H1 (cell line): ENCODE results near the gene SIN3B. TPM values are rescaled to one million over a fixed set of nuclear protein-coding genes. Genes with fewer than 3 reads are reported as not detected.

Experiments used
- CTCF ChIA-PET: fragments of 300-600 bp; sonication (Branson Sonifier 250); formaldehyde crosslinking; loops from one replicate; lab custom pipeline; 2021; ENCODE audit not compliant: partially characterized antibody; lab: Charles Lee
- POLR2A ChIA-PET: fragments of 300-600 bp; sonication (Branson Sonifier 250); formaldehyde crosslinking; loops from one replicate; lab custom pipeline; 2021; ENCODE audit warnings: inconsistent platforms; ENCODE audit not compliant: partially characterized antibody; lab: Charles Lee
- DNase-seq, 2 experiments: peaks; one replicate each; pipeline versions ENCODE4 v3.0.0 to v3.0.0-alpha.2; 2010 to 2022; ENCODE audit warnings: low spot score in 2 of 2, low read depth in 1 of 2, mixed read lengths in 1 of 2
- FAIRE-seq: peaks from 2 replicates; lab custom pipeline; 2011; peaks lifted over from hg19 to GRCh38; lab: Jason Lieb, UNC
- H2AFZ ChIP-seq: 2 replicates; pipeline ENCODE4 v1.8.1; 2012; ENCODE audit warnings: low read length, inconsistent platforms
- H2AK5ac ChIP-seq: 2 replicates; pipeline ENCODE4 v1.6.1; 2013; ENCODE audit warnings: low read depth, low read length
- H2BK120ac ChIP-seq: replicated peaks from 2 replicates; pipeline ENCODE3; 2013; ENCODE audit warnings: low read depth, low read length, inconsistent platforms
- H2BK12ac ChIP-seq: 2 replicates; pipeline ENCODE4 v1.6.1; 2013; ENCODE audit warnings: low read depth, low read length
- H2BK15ac ChIP-seq: 2 replicates; pipeline ENCODE4 v1.6.1; 2013; ENCODE audit warnings: low read length
- H2BK20ac ChIP-seq: 2 replicates; pipeline ENCODE4 v1.6.1; 2013; ENCODE audit warnings: low read length
- H2BK5ac ChIP-seq: 2 replicates; pipeline ENCODE4 v1.6.1; 2013; ENCODE audit warnings: low read depth, low read length
- H3K14ac ChIP-seq: 2 replicates; pipeline ENCODE4 v1.6.1; 2013; ENCODE audit warnings: inconsistent platforms; ENCODE audit not compliant: insufficient read length
- H3K18ac ChIP-seq: 2 replicates; pipeline ENCODE4 v1.6.1; 2013; ENCODE audit warnings: low read length; ENCODE audit errors: extremely low read depth
- H3K23ac ChIP-seq: 2 replicates; pipeline ENCODE4 v1.6.1; 2013; ENCODE audit warnings: inconsistent platforms; ENCODE audit not compliant: insufficient read length
- H3K23me2 ChIP-seq: 2 replicates; pipeline ENCODE4 v1.6.1; 2013; ENCODE audit warnings: low read depth, low read length
- H3K27ac ChIP-seq: 2 replicates; pipeline ENCODE4 v1.6.1; 2011; ENCODE audit warnings: low read depth, low read length, inconsistent platforms
- H3K27me3 ChIP-seq, 4 experiments: replicated peaks in 1 of 4; 1 replicate in 1 of 4; 2 replicates in 3 of 4; pipeline versions ENCODE4 v1.6.1 to v1.8.1; 2011 to 2013; ENCODE audit warnings: low read length in 3 of 4, mild to moderate bottlenecking in 3 of 4, inconsistent platforms in 2 of 4, mixed read lengths in 2 of 4, moderate library complexity in 1 of 4; ENCODE audit not compliant: control insufficient read depth in 3 of 4, insufficient read depth in 3 of 4; ENCODE audit errors: extremely low read depth in 1 of 4
- H3K36me3 ChIP-seq, 4 experiments: 2 replicates each; pipeline versions ENCODE4 v1.6.1 to v1.8.1; 2011 to 2013; ENCODE audit warnings: mild to moderate bottlenecking in 4 of 4, low read length in 3 of 4, moderate library complexity in 2 of 4, control low read depth in 1 of 4, inconsistent platforms in 1 of 4; ENCODE audit not compliant: insufficient read depth in 4 of 4, control insufficient read depth in 2 of 4
- H3K4ac ChIP-seq: replicated peaks from 2 replicates; pipeline ENCODE3; 2013; ENCODE audit warnings: low read length, low read depth, mixed read lengths, inconsistent platforms; ENCODE audit not compliant: insufficient read length
- H3K4me1 ChIP-seq, 4 experiments: replicated peaks in 1 of 4; 1 replicate in 1 of 4; 2 replicates in 3 of 4; pipeline versions ENCODE4 v1.6.1 to v1.8.1; 2011 to 2013; ENCODE audit warnings: low read length in 3 of 4, inconsistent platforms in 2 of 4, mixed read lengths in 1 of 4; ENCODE audit not compliant: insufficient read depth in 4 of 4, control insufficient read depth in 3 of 4
- H3K4me2 ChIP-seq, 2 experiments: 2 replicates each; pipeline versions ENCODE4 v1.6.1 to v1.8.1; 2011 to 2013; ENCODE audit warnings: low read depth in 2 of 2, low read length in 2 of 2, control low read depth in 1 of 2, inconsistent platforms in 1 of 2, mild to moderate bottlenecking in 1 of 2; ENCODE audit not compliant: insufficient read depth in 1 of 2
- H3K4me3 ChIP-seq, 4 experiments: fragments of 200-600, 300-600 bp in 1 of 4; sonication (generic), shearing (Covaris generic), sonication (Bioruptor Twin) in 1 of 4; 2 replicates each; pipeline versions ENCODE4 v1.5.1 to v1.8.1; 2011 to 2016; ENCODE audit warnings: low read length in 4 of 4, low read depth in 3 of 4, control low read depth in 2 of 4, inconsistent platforms in 2 of 4, mild to moderate bottlenecking in 2 of 4, mixed read lengths in 1 of 4, moderate library complexity in 1 of 4; ENCODE audit not compliant: insufficient read depth in 2 of 4; ENCODE audit errors: extremely low read depth in 1 of 4
- H3K56ac ChIP-seq: replicated peaks from 2 replicates; pipeline ENCODE3; 2013; ENCODE audit warnings: low read depth, mild to moderate bottlenecking, mixed read lengths, low read length, inconsistent platforms; ENCODE audit not compliant: insufficient read length
- H3K79me1 ChIP-seq: 2 replicates; pipeline ENCODE4 v1.6.1; 2013; ENCODE audit warnings: low read depth, low read length, control low read depth
- H3K79me2 ChIP-seq, 2 experiments: 2 replicates each; pipeline versions ENCODE4 v1.6.1 to v1.8.1; 2012 to 2013; ENCODE audit warnings: low read length in 2 of 2, mild to moderate bottlenecking in 2 of 2, inconsistent platforms in 1 of 2; ENCODE audit not compliant: insufficient read depth in 2 of 2, control insufficient read depth in 1 of 2
- H3K9ac ChIP-seq, 4 experiments: replicated peaks in 1 of 4; 1 replicate in 1 of 4; 2 replicates in 3 of 4; pipeline versions ENCODE4 v1.6.1 to v1.8.1; 2011 to 2013; ENCODE audit warnings: low read depth in 3 of 4, low read length in 3 of 4, control low read depth in 2 of 4, mild to moderate bottlenecking in 2 of 4, moderate library complexity in 2 of 4, inconsistent platforms in 1 of 4; ENCODE audit errors: extremely low read depth in 1 of 4
- H3K9me3 ChIP-seq, 2 experiments: 2 replicates each; pipeline versions ENCODE4 v1.6.1 to v1.8.1; 2012 to 2013; ENCODE audit warnings: mild to moderate bottlenecking in 2 of 2, moderate library complexity in 2 of 2, control low read depth in 1 of 2, inconsistent platforms in 1 of 2, low read depth in 1 of 2, low read length in 1 of 2, mixed read lengths in 1 of 2; ENCODE audit not compliant: insufficient read depth in 2 of 2
- H4K20me1 ChIP-seq, 2 experiments: replicated peaks in 1 of 2; 2 replicates each; pipeline versions ENCODE3 to v1.8.1; 2011 to 2013; ENCODE audit warnings: inconsistent platforms in 2 of 2, low read length in 2 of 2, mild to moderate bottlenecking in 1 of 2; ENCODE audit not compliant: insufficient read depth in 2 of 2, control insufficient read depth in 1 of 2
- H4K5ac ChIP-seq: 2 replicates; pipeline ENCODE4 v1.6.1; 2013; ENCODE audit warnings: low read length, low read depth, mixed read lengths, inconsistent platforms; ENCODE audit not compliant: insufficient read length
- H4K8ac ChIP-seq: 2 replicates; pipeline ENCODE4 v1.8.0; 2013; ENCODE audit warnings: mild to moderate bottlenecking, moderate library complexity, low read length, inconsistent platforms; ENCODE audit not compliant: insufficient read depth; ENCODE audit errors: extremely low read depth
- H4K91ac ChIP-seq: replicated peaks from 2 replicates; pipeline ENCODE3; 2013; ENCODE audit warnings: low read length, mixed read lengths, inconsistent platforms; ENCODE audit not compliant: insufficient read length
- BRCA1 ChIP-seq: IDR thresholded peaks from 2 replicates; pipeline ENCODE4 v1.6.1; 2012; ENCODE audit warnings: low read depth, low read length, improper control_type of control experiment
- E2F6 ChIP-seq: IDR thresholded peaks from 2 replicates; pipeline ENCODE4 v1.6.1; 2012; ENCODE audit warnings: inconsistent platforms
- EGR1 ChIP-seq: IDR thresholded peaks from 2 replicates; pipeline ENCODE4 v1.6.1; 2011; ENCODE audit warnings: low read depth, low read length, borderline replicate concordance
- HDAC2 ChIP-seq, 2 experiments: fragments of 300-600 bp in 1 of 2; sonication (generic) in 1 of 2; IDR thresholded peaks; 2 replicates each; pipeline ENCODE4 v1.6.1; 2011 to 2012; ENCODE audit warnings: low read depth in 2 of 2, low read length in 2 of 2, mild to moderate bottlenecking in 2 of 2, moderate library complexity in 2 of 2, borderline replicate concordance in 1 of 2, inconsistent platforms in 1 of 2
- NRF1 ChIP-seq: IDR thresholded peaks from 2 replicates; pipeline ENCODE4 v1.6.1; 2011; ENCODE audit warnings: mild to moderate bottlenecking, low read depth, low read length, improper control_type of control experiment
- POU5F1 ChIP-seq: IDR thresholded peaks from 2 replicates; pipeline ENCODE4 v1.6.1; 2011; ENCODE audit warnings: low read depth, mild to moderate bottlenecking, low read length, moderate library complexity
- RNF2 ChIP-seq: fragments of 200-900, 300-1000 bp; sonication (generic); IDR thresholded peaks from 2 replicates; pipeline ENCODE4 v1.7.1; 2016; ENCODE audit warnings: borderline replicate concordance, low read depth, mild to moderate bottlenecking, antibody characterized with exemption, low read length; ENCODE audit not compliant: poor library complexity, severe bottlenecking; ENCODE audit errors: missing control alignments
- SAP30 ChIP-seq: fragments of 300-600 bp; sonication (generic); IDR thresholded peaks from 2 replicates; pipeline ENCODE4 v1.7.1; 2012; ENCODE audit warnings: low read length, moderate library complexity, mild to moderate bottlenecking, inconsistent platforms; ENCODE audit not compliant: insufficient read depth, insufficient replicate concordance
- SP2 ChIP-seq: IDR thresholded peaks from 2 replicates; pipeline ENCODE4 v1.6.1; 2012; ENCODE audit warnings: mild to moderate bottlenecking, low read length, inconsistent platforms
- SRF ChIP-seq: IDR thresholded peaks from 2 replicates; pipeline ENCODE4 v1.6.1; 2011; ENCODE audit warnings: mild to moderate bottlenecking, low read depth, low read length, moderate library complexity
- WGBS, 2 experiments: shearing (Covaris generic) in 1 of 2; methylation state at CpG; one replicate each; pipeline versions ENCODE4 v1.1.6 to v1.1.7; 2013 to 2015; ENCODE audit warnings: low lambda C conversion rate in 2 of 2, mixed read lengths in 2 of 2, inconsistent platforms in 1 of 2, low coverage in 1 of 2, missing lambda C conversion rate in 1 of 2; ENCODE audit not compliant: insufficient replicate concordance in 2 of 2, insufficient coverage in 1 of 2, insufficient read length in 1 of 2; ENCODE audit errors: extremely low coverage in 1 of 2, missing lambda C conversion rate in 1 of 2; 5-methylcytosine and 5-hydroxymethylcytosine counted together
- polyA plus RNA-seq, 7 experiments: library from polyadenylated mRNA; depleted of rRNA in 3 of 7; stranded (reverse) in 5 of 7; unstranded in 2 of 7; fragments of >200 nt in 5 of 7; fragments of 200-250 nt in 2 of 7; gene quantifications; 1 replicate in 5 of 7; 2 replicates in 1 of 7; 4 replicates in 1 of 7; pipeline versions ENCODE4 v1.2.1 to v1.2.3, GENCODE V29; 2011 to 2013; ENCODE audit warnings: missing spikeins in 2 of 7, mixed read lengths in 2 of 7
- total RNA-seq: library from RNA; stranded (reverse); fragmentation: NEBNext Ultra II Directional; extraction: Animal tissue kit (Norgen Biotek cat#: 25700); gene quantifications from 2 replicates; pipeline ENCODE4 v1.2.1, GENCODE V29; 2021

The SIN3B gene
- total and polyA plus RNA-seq, 2 of the 8 experiments (the other 6 are each of a cell fraction or from before 2014, with no cell fraction given): 29.5 to 71.1 TPM

DNA sequence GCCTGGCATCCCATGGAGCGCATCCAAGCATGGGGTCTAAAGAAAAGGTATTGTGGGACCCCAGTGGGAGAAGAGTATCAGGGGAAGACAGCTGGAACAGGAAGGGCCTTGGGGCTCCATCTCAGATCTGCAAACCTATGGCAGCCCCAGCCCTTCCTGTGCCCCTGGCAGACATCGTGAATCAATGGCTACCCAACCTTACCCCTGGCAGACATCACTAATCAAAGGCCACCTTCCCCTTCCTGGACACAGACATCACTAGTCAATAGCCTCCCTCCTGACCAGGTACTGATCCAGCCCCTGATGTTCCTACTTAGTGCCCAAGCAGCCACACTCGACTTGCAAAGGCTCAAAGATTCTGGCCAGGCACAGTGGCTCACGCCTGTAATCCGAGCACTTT is 75.4 kb downstream of the SIN3B start:
- no peak for DNase-seq
- TF ChIP-seq SRF: no peak
- TF ChIP-seq EGR1: no peak
- no peak for TF ChIP-seq SP2
- no peak for TF ChIP-seq NRF1
- no peak for TF ChIP-seq SAP30
- no peak for TF ChIP-seq HDAC2 (IDR thresholded peaks at IDR 0.05; ENCODE audit: borderline replicate concordance in 1 of 2, low read depth in 2 of 2, low read length in 2 of 2)
- no peak for TF ChIP-seq E2F6
- TF ChIP-seq POU5F1: no peak
- no peak for TF ChIP-seq BRCA1
- TF ChIP-seq RNF2: no peak
- TF ChIP-seq, all 59 proteins: peak for 0
- ChIA-PET POLR2A (no interaction called here), CTCF (interaction anchor here (0.6 kb wide), 1 partner anchor 1685 kb away, joined by 3 read pairs; no protein-coding TSS in a partner anchor)
- Histone ChIP-seq H2BK15ac (no peak overlapping the region), H3K9me3 (no peaks in the 10 kb centered on the region), H3K79me2 (no peaks in the 10 kb centered on the region), H3K56ac (no peak overlapping the region), H2BK12ac (no peak overlapping the region), H3K4me3 (no peak overlapping the region), H3K23me2 (no peaks in the 10 kb centered on the region), H3K27ac (no peak overlapping the region), H2BK5ac (no peak overlapping the region), H3K36me3 (no peaks in the 10 kb centered on the region), H4K91ac (no peak overlapping the region), H4K5ac (no peak overlapping the region), H3K23ac (no peak overlapping the region), H3K14ac (no peak overlapping the region), H2BK20ac (no peak overlapping the region), H3K4me1 (no peaks in the 10 kb centered on the region; a peak in 2 of 7 replicates), H3K9ac (no peak overlapping the region), H2BK120ac (no peak overlapping the region), H3K27me3 (no peaks in the 10 kb centered on the region), H3K4ac (no peak overlapping the region), H4K20me1 (no peaks in the 10 kb centered on the region), H3K18ac (no peak overlapping the region), H2AK5ac (no peak overlapping the region), H3K4me2 (no peak overlapping the region), H4K8ac (no peak overlapping the region), H2AFZ (no peak overlapping the region), H3K79me1 (no peaks in the 10 kb centered on the region)
- no peak for FAIRE-seq
- WGBS, 2 experiments: 52% methylated on average over 5 of the region's 5 CpGs; no CpG with 5 or more reads in 1 of the 2 experiments
